K562 (cell line): Measurements from ENCODE around the gene RGS6. TPM values are rescaled to one million over a fixed set of nuclear protein-coding genes. Genes with fewer than 3 reads are reported as not detected.

Source experiments
- ATAC-seq: fragments of 200-7000 bp; cut with Tn5 transposase; 3 replicates; pipeline ENCODE4 v1.9.1; 2020; ENCODE audit warnings: moderate library complexity
- BruUV-seq: library from RNA; stranded (reverse); fragments of 400-500 nt; replicated peaks from 2 replicates; lab custom pipeline; 2021; lab: Mats Ljungman, UMichigan
- CTCF ChIA-PET: fragments of 300-600 bp; formaldehyde crosslinking; extraction: SDS; loops from one replicate; lab custom pipeline; 2021; ENCODE audit warnings: low intra/inter-chr PET ratio; lab: Yijun Ruan, JAX
- POLR2A ChIA-PET: fragments of 300-600, 350-650 bp; sonication (Branson Sonifier 250); formaldehyde crosslinking; extraction: SDS; loops from one replicate; lab custom pipeline; 2021; ENCODE audit warnings: antibody characterized with exemption, inconsistent platforms; lab: Yijun Ruan, JAX
- DNase-seq, 4 experiments: peaks; one replicate each; pipeline versions ENCODE4 v3.0.0 to v3.0.0-alpha.2; 2011 to 2018; ENCODE audit warnings: low spot score in 3 of 4, mixed read lengths in 3 of 4; ENCODE audit errors: extremely low read depth in 1 of 4
- FAIRE-seq: peaks from 2 replicates; lab custom pipeline; 2011; peaks lifted over from hg19 to GRCh38; lab: Jason Lieb, UNC
- H2AFZ ChIP-seq: 2 replicates; pipeline ENCODE4 v1.6.0; 2011; ENCODE audit warnings: low read depth, low read length, control low read depth, inconsistent platforms
- H3K27ac ChIP-seq: fragments of 200-600 bp; 3 replicates; pipeline ENCODE4 v1.8.0; 2011; ENCODE audit warnings: low read depth, mild to moderate bottlenecking, control low read depth, inconsistent platforms, low read length, moderate library complexity, mixed read lengths; ENCODE audit errors: extremely low read depth
- H3K27me3 ChIP-seq, 2 experiments: fragments of 300-600 bp in 1 of 2; 2 replicates in 1 of 2; 3 replicates in 1 of 2; pipeline versions ENCODE4 v1.6.0 to v1.8.0; 2011; ENCODE audit warnings: inconsistent platforms in 2 of 2, low read length in 2 of 2, mild to moderate bottlenecking in 1 of 2, mixed read lengths in 1 of 2, moderate library complexity in 1 of 2; ENCODE audit not compliant: control insufficient read depth in 2 of 2, insufficient read depth in 2 of 2
- H3K36me3 ChIP-seq: fragments of 300-600 bp; 3 replicates; pipeline ENCODE4 v1.8.0; 2011; ENCODE audit warnings: mild to moderate bottlenecking, low read length, inconsistent platforms; ENCODE audit not compliant: control insufficient read depth, insufficient read depth
- H3K4me1 ChIP-seq, 2 experiments: fragments of 200-600 bp in 1 of 2; replicated peaks in 1 of 2; 2 replicates in 1 of 2; 3 replicates in 1 of 2; pipeline versions ENCODE4 v1.5.1 to v1.8.0; 2011; ENCODE audit warnings: inconsistent platforms in 2 of 2, low read length in 2 of 2, mild to moderate bottlenecking in 1 of 2, mixed read lengths in 1 of 2, moderate library complexity in 1 of 2; ENCODE audit not compliant: control insufficient read depth in 2 of 2, insufficient read depth in 2 of 2
- H3K4me2 ChIP-seq: 2 replicates; pipeline ENCODE4 v1.6.1; 2011; ENCODE audit warnings: low read length, control low read depth, inconsistent platforms, mixed read lengths; ENCODE audit not compliant: insufficient read depth
- H3K4me3 ChIP-seq: fragments of 200-600 bp; sonication (generic), shearing (Covaris generic); 2 replicates; pipeline ENCODE4 v1.5.1; 2016; ENCODE audit warnings: control low read depth, inconsistent platforms
- H3K79me2 ChIP-seq: fragments of 200-600 bp; 3 replicates; pipeline ENCODE4 v1.8.0; 2011; ENCODE audit warnings: low read length, inconsistent platforms; ENCODE audit not compliant: control insufficient read depth, insufficient read depth
- H3K9ac ChIP-seq, 2 experiments: 2 replicates each; pipeline versions ENCODE4 v1.6.0 to v1.6.1; 2011; ENCODE audit warnings: low read depth in 2 of 2, low read length in 2 of 2, control low read depth in 1 of 2, inconsistent platforms in 1 of 2, mild to moderate bottlenecking in 1 of 2, mixed read lengths in 1 of 2; ENCODE audit not compliant: insufficient read depth in 1 of 2
- H3K9me1 ChIP-seq: one replicate; pipeline ENCODE4 v1.6.0; 2011; ENCODE audit warnings: inconsistent platforms, mild to moderate bottlenecking, low read length, moderate library complexity; ENCODE audit not compliant: control insufficient read depth, insufficient read depth
- H3K9me3 ChIP-seq: replicated peaks from 2 replicates; pipeline ENCODE4 v1.5.1; 2011; ENCODE audit warnings: low read depth, low read length, inconsistent platforms; ENCODE audit not compliant: control insufficient read depth, insufficient read depth
- H4K20me1 ChIP-seq: replicated peaks from 2 replicates; pipeline ENCODE4 v1.6.1; 2011; ENCODE audit warnings: low read length, inconsistent platforms, mixed read lengths; ENCODE audit not compliant: control insufficient read depth, insufficient read depth
- CLOCK ChIP-seq: fragments of 250-450 bp; sonication (Bioruptor Pico); IDR thresholded peaks from 2 replicates; pipeline ENCODE4 v1.4.0; 2020; ENCODE audit warnings: mild to moderate bottlenecking, moderate library complexity, borderline replicate concordance
- CREM ChIP-seq: IDR thresholded peaks from 2 replicates; pipeline ENCODE4 v1.6.1; 2014; ENCODE audit warnings: antibody characterized with exemption, low read depth
- HLTF ChIP-seq: fragments of 450-650 bp; IDR thresholded peaks from 2 replicates; pipeline ENCODE4 v1.6.1; 2016
- KLF13 ChIP-seq: fragments of 450-650 bp; IDR thresholded peaks from 2 replicates; pipeline ENCODE4 v1.6.1; 2016; ENCODE audit warnings: missing genetic modification characterization, low read depth, mild to moderate bottlenecking, missing compliant biosample characterization, moderate library complexity, borderline replicate concordance
- MLLT1 ChIP-seq, 2 experiments: fragments of 450-650 bp; IDR thresholded peaks; 2 replicates each; pipeline ENCODE4 v1.6.1; 2016
- MTF1 ChIP-seq: fragments of 250-450 bp; sonication (Bioruptor Pico); IDR thresholded peaks from 2 replicates; pipeline ENCODE4 v1.9.0; 2021; ENCODE audit warnings: moderate library complexity, mild to moderate bottlenecking, inconsistent platforms, borderline replicate concordance
- NCOA1 ChIP-seq: fragments of 450-650 bp; IDR thresholded peaks from 2 replicates; pipeline ENCODE4 v1.6.1; 2016; ENCODE audit warnings: low read depth
- SAP30 ChIP-seq: fragments of 200-600 bp; sonication (generic); IDR thresholded peaks from 2 replicates; pipeline ENCODE4 v1.6.1; 2012; ENCODE audit warnings: borderline replicate concordance, low read depth, mild to moderate bottlenecking, moderate library complexity, low read length, control low read depth, inconsistent platforms; ENCODE audit not compliant: insufficient read depth, poor library complexity, severe bottlenecking
- SUPT5H ChIP-seq: fragments of 450-650 bp; IDR thresholded peaks from 2 replicates; pipeline ENCODE4 v1.6.1; 2016
- THAP7 ChIP-seq: fragments of 250-450 bp; sonication (Bioruptor Pico); IDR thresholded peaks from 2 replicates; pipeline ENCODE4 v1.5.0; 2021
- ZBTB1 ChIP-seq: sonication (generic); formaldehyde crosslinking; IDR thresholded peaks from 2 replicates; pipeline ENCODE4 v1.8.1; 2023; ENCODE audit warnings: missing genetic modification reagents, low read depth, mild to moderate bottlenecking, borderline replicate concordance
- ZNF280A ChIP-seq: fragments of 450-650 bp; IDR thresholded peaks from 2 replicates; pipeline ENCODE4 v1.6.1; 2018; ENCODE audit warnings: mild to moderate bottlenecking, low read depth; ENCODE audit not compliant: partially characterized antibody
- ZNF518B ChIP-seq: fragments of 250-450 bp; sonication (Bioruptor Pico); IDR thresholded peaks from 2 replicates; pipeline ENCODE4 v1.5.0; 2021; ENCODE audit warnings: mild to moderate bottlenecking, moderate library complexity
- WGBS: fragments of 100-300 bp; shearing (Covaris generic); methylation state at CpG from one replicate; pipeline ENCODE4 v1.1.6; 2016; ENCODE audit warnings: low coverage, mixed read lengths; ENCODE audit not compliant: insufficient coverage; ENCODE audit errors: missing lambda C conversion rate; 5-methylcytosine and 5-hydroxymethylcytosine counted together
- in situ Hi-C: fragments of 300-500 bp; cut with MboI; formaldehyde crosslinking; loops from 4 replicates; pipeline ENCODE4 v1.15.0; 2018; ENCODE audit warnings: inconsistent platforms, mixed read lengths
- intact Hi-C: fragments of 100-400 bp; cut with micrococcal nuclease; formaldehyde crosslinking; loops from 2 replicates; pipeline ENCODE4 v1.14.2; 2022
- polyA plus RNA-seq, 8 experiments: library from polyadenylated mRNA; depleted of rRNA in 4 of 8; stranded (reverse) in 5 of 8; unstranded in 3 of 8; fragments of >200 nt; fragmentation: Nextera tagmentation in 2 of 8; fragmentation: Illumina TruSeq in 1 of 8; extraction: Ambion mirVana in 2 of 8; extraction: Trizol in 1 of 8; gene quantifications; 2 replicates each; pipeline versions ENCODE4 v1.2.1 to v1.2.3, GENCODE V29; 2011 to 2014; ENCODE audit warnings: inconsistent platforms in 1 of 8, missing spikeins in 1 of 8
- total RNA-seq, 7 experiments: library from RNA; depleted of rRNA in 6 of 7; stranded (reverse); fragments of >200 nt in 6 of 7; fragmentation: Illumina TruSeq in 2 of 7; extraction: Trizol in 2 of 7; gene quantifications; 2 replicates each; pipeline versions ENCODE4 v1.2.1 to v1.2.3, GENCODE V29; 2011 to 2021; ENCODE audit warnings: low replicate concordance in 1 of 7

The RGS6 gene
- total and polyA plus RNA-seq, 9 of the 15 experiments (the other 6 are each of a cell fraction or from before 2014, with no cell fraction given) = not detected

GRCh38 chr14:71890541-71890940, 41.7 kb upstream of the RGS6 start:
- Histone ChIP-seq H3K9ac (no peak overlapping the region), H4K20me1 (no peaks in the 10 kb centered on the region), H3K79me2 (no peaks in the 10 kb centered on the region), H3K4me2 (no peak overlapping the region), H3K9me3 (no peaks in the 10 kb centered on the region), H3K4me1 (no peaks in the 10 kb centered on the region), H3K36me3 (no peaks in the 10 kb centered on the region), H3K4me3 (no peak overlapping the region), H3K9me1 (no peaks in the 10 kb centered on the region), H3K27me3 (no peaks in the 10 kb centered on the region), H3K27ac (no peak overlapping the region), H2AFZ (no peak overlapping the region)
- ChIA-PET CTCF (no interaction called here), POLR2A (no interaction called here)
- 0% methylated on average over 1 of the region's 1 CpG for WGBS
- no TSS peak for BruUV-seq
- FAIRE-seq (no peak), DNase-seq (no peak), ATAC-seq (no peak)
- intact Hi-C loops (no loop called here), in situ Hi-C loops (no loop called here)
- TF ChIP-seq ZNF280A (no peak), CREM (no peak), CLOCK (no peak), MLLT1 (IDR thresholded peaks at IDR 0.05) (no peak), SAP30 (no peak), THAP7 (CRISPR knock-in tag) (no peak), SUPT5H (no peak), ZNF518B (CRISPR knock-in tag) (no peak), MTF1 (CRISPR knock-in tag) (no peak), KLF13 (tag) (no peak), ZBTB1 (CRISPR knock-in tag) (no peak), NCOA1 (no peak), HLTF (no peak)
